Urinary bladder (tissue), 4 donors: ENCODE results near the gene HIRIP3. TPM values are rescaled to one million over a fixed set of nuclear protein-coding genes. Genes with fewer than 3 reads are reported as not detected.

Source experiments
- DNase-seq: peaks from one replicate; pipeline ENCODE4 v3.0.0-alpha.2; 2015; ENCODE audit errors: extremely low spot score
- H3K27ac ChIP-seq: one replicate; pipeline ENCODE4 v1.5.1; 2013; ENCODE audit warnings: low read depth, mild to moderate bottlenecking, moderate library complexity
- H3K36me3 ChIP-seq: one replicate; pipeline ENCODE4 v1.6.1; 2013; ENCODE audit warnings: mild to moderate bottlenecking, moderate library complexity; ENCODE audit not compliant: insufficient read depth
- H3K4me1 ChIP-seq: one replicate; pipeline ENCODE4 v1.6.1; 2013; ENCODE audit warnings: mild to moderate bottlenecking, moderate library complexity; ENCODE audit not compliant: insufficient read depth
- H3K4me3 ChIP-seq: one replicate; pipeline ENCODE4 v1.5.1; 2013; ENCODE audit warnings: low read depth, low read length
- WGBS: extraction: QIAGEN DNeasy Blood & Tissue Kit; methylation state at CpG from one replicate; pipeline ENCODE4 v1.1.7; 2013; 5-methylcytosine and 5-hydroxymethylcytosine counted together
- polyA plus RNA-seq: library from polyadenylated mRNA; stranded (reverse); fragments of 200-250 nt; gene quantifications from one replicate; pipeline ENCODE4 v1.2.3, GENCODE V29; 2013
- total RNA-seq: library from RNA; depleted of rRNA; stranded (reverse); fragments of >200 nt; gene quantifications from one replicate; pipeline ENCODE4 v1.2.3, GENCODE V29; 2014
- donor health status: healthy with polysubstance abuse.
- donor health status: healthy.

HIRIP3 gene
- total and polyA plus RNA-seq, 2 donors, result 8.4 to 27.2 TPM

DNA sequence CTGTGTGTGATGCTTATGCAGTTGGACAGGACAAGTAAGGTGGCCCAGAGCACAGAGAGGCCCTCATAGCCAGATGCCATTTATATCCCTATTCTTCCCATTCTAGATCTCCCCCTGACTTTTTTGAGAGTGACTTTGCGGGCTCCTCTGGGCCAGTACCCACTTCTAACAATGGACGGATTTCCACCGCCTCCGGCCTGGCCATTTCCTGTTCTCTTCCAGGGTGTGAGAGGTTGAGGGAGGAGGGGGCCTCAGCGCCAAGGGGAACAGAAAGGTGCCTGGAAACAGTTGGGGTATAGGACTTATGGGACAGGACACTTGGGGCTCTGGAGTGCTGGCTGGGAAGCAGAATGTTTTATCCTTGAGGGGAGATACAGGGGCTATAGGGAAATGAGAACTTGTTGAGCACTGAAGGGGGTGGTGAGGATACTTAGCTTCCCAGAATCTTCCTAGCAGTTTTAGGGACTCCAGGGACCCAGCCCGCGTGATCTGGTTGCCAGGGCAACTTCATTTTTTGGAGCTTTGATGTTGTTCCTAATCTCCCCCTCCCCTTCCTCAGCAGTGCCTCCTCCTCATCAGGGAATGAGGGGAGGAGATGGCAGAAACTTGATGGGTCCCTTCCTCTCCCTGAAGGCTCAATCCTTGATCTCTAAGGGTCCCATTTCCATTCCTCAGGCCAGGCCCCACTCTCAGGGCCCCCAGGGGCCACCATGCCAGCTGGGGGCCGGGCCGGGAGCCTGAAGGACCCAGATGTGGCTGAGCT, 18.2 kb downstream of the HIRIP3 start:
- WGBS, result 78% methylated on average over 9 of the region's 9 CpGs
- Histone ChIP-seq H3K36me3 (peaks cover 2% of the 10 kb centered on the region), H3K4me1 (peaks cover 2% of the 10 kb centered on the region), H3K27ac (no peak overlapping the region), H3K4me3 (no peak overlapping the region)
- DNase-seq, result no peak

DNA sequence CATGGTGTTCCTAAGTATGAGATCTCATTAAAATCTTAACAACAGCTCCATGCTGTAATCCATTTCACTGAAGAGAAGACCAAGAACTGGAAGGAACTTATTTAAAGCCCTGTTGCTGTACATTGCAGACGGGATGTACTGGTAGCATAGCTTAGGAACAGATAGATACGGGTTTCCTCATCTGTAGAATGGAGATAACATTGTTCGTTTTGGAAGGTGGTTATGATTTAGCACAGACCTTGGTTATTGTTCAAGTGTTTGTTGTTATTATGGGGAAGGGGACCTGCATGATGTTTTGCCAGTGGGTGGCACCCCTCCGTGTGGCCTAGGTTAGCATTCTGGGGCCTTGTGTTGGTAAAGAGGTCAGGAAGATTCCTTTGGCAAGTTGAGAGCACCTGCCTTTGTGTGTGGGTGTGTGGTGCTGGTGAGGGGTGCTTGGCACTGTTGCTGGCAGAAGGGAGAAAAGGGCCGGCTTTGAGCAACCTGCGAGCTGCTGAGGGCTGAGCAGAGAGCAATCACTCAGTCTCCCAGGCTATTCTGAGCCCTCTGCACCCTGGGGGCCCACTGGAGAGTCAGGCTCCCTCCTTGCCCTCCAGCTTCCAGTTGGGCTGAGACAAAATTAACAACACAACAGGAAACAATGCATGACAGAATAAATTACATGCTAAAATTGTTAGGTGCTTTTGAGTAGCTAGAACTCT, 19.5 kb downstream of the HIRIP3 start:
- WGBS, result 23% methylated on average over 6 of the region's 6 CpGs
- DNase-seq, result no peak
- H3K4me3 ChIP-seq, result no peak overlapping the region
- peaks cover 2% of the 10 kb centered on the region for H3K4me1 ChIP-seq
- H3K36me3 ChIP-seq, result no peaks in the 10 kb centered on the region
- no peak overlapping the region for H3K27ac ChIP-seq

DNA sequence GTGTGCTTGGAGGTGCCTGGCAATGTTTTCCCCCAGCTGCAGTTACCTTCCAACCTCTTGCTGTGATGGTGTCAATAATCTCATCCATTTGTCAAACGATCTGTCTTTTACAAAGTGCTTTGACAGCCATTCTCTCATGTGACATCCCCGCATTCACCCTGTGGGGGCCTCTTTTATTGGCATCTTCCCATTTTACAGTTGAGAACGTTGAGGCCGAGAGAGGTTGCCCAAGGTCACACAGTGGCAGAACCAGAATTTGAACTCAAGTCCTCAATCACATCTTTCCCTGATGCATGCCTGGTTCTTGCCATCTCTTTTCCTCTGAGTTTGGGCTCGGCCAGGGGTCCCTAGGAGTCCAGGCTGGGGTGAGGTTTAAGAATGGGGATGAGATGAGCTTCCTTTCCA, 20.3 kb downstream of the HIRIP3 start:
- H3K4me3 ChIP-seq, result peak overlapping the region; percentile 68
- H3K4me1 ChIP-seq, result peaks cover 2% of the 10 kb centered on the region
- no peaks in the 10 kb centered on the region for H3K36me3 ChIP-seq
- H3K27ac ChIP-seq, result no peak overlapping the region
- 55% methylated on average over 5 of the region's 5 CpGs for WGBS
- DNase-seq, result no peak

DNA sequence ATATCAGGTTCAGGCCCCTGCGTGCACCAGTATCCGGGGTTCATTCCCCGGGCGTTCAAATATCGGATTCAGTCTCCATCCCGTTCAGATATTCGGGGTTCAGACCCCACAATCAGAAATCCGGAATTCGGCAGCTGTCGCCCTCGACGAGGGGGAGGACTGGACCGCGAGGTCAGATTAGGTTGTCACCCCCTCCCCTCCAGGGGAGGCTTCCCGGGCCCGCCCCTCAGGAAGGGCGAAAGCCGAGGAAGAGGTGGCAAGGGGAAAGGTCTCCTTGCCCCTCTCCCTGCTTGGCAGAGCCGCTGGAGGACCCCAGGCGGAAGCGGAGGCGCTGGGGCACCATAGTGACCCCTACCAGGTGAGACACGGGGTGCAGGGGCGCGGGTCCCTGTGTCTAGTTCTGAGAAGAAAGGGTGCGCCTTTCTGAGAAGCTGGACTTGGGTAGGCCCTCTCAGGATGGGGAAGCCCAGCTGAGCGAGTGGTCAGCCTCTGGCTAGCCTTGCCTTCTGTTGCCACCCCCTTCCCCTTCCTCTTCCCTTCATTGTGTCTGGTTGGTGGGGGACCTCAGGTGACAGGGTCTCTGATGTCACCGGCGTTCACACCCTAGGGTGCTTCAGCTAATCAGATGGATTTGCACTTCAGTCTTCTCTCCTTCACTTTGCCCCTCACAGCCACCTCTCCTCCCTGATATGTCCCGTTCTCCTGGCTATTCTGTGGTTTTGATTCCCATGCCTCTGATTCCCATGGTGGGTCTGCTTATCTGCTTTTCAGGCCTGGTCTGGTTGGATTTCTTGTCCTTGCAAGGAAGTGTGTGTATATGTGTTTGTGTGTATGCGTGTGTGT, 20.9 kb downstream of the HIRIP3 start:
- Histone ChIP-seq H3K36me3 (peaks cover 1% of the 10 kb centered on the region), H3K4me3 (peak overlapping the region; percentile 68), H3K27ac (peak overlapping the region; percentile 68), H3K4me1 (peaks cover 2% of the 10 kb centered on the region)
- no peak for DNase-seq
- WGBS, result 2% methylated on average over 31 of the region's 31 CpGs

DNA sequence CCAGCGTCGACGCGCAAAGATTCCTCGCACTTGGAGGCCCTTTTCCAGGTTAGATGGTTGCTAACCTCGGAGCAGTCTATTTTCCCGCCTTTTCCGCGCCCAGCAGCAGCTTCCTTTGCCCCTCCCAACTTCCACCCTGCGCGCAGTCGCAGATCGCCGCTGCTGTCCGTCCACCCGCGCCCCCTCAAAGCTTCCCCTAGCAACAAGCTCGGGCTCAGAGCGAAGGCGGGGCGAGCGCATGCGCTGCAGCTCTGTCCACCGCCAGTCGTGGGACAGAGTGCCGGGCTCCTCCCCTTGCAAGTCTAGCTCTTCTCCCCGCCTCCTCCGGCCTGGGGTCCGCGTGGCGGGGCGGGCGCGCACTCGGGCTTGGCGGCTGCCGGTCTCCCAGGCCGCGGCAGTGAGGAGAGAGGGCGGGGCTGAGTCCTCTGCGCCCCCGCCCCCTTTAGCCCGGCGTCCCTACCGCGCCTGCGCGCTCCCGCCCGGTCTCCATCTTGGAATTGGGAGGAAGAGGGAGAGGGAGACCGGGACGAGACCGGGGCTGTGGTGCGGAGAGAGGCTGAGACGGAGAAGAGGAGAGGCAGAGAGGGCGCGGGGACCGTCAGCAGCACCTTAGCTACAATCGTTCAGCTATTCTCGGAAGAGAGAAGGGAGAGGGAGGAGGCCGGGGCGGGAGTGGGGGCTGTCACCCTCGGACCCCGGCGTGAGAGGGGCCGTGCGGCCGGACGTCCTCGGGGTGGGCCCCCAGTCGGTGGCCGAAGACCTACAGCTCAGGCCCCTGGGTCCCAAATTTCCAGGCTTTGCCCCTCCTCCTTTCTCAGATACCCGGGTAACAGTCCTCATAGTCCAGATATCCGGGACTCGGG, 21.8 kb downstream of the HIRIP3 start, which contains the start of gene TAOK2:
TSS of gene TAOK2 (plus strand) at position 485 of the 863 bp plus-strand sequence. CDS start 3,905 bp downstream, outside the sequence.
- WGBS, result 2% methylated on average over 75 of the region's 75 CpGs
- peak within 1 kb of the TSS; percentile 68 for H3K27ac ChIP-seq
- peaks cover 2% of the 10 kb centered on the region for H3K4me1 ChIP-seq
- peak; percentile 93 for DNase-seq
- peak within 1 kb of the TSS; percentile 68 for H3K4me3 ChIP-seq
- H3K36me3 ChIP-seq, result peaks cover 1% of the 10 kb centered on the region

DNA sequence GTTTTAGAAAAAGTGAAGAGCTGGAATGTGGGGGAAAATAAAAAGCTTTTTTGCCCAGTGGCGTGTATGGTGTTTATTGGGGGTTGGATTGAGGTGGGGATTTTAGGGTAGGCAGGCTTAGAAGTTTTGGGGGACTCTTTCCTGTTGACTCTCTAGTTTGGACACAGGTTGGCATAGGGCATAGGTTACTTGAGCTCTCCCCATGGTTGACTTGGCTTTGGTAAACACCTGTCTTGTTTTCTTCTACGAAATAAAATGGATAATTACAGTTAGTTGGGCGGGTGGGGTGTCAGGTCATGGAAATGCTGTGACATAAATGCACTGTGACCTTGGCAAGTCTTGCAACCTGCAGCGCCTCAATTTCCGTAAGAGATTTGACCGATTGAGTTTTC, 22.4 kb downstream of the HIRIP3 start:
- DNase-seq, result no peak
- 62% methylated on average over 6 of the region's 6 CpGs for WGBS
- H3K27ac ChIP-seq, result no peak overlapping the region
- H3K4me3 ChIP-seq, result no peak overlapping the region
- H3K36me3 ChIP-seq, result peaks cover 1% of the 10 kb centered on the region
- peaks cover 2% of the 10 kb centered on the region for H3K4me1 ChIP-seq

DNA sequence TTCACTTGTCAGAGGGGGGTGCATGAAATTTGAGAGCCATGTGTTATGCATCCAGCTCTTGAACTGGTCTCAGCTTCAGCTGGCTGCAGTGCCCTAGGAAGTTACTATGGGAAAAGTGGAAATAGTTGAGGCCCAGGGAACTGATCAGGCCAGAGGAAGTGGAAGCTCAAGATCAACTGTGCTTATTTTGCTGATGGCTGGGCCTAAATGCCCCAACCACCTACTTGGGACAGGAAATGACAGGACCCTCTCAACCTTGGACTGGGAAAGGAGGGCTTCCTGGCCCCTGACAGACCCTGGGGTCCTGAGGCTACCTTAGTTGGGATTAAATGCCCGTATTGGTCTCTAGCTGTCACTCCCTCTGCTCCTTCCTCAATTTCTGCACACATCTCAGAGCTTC, 22.9 kb downstream of the HIRIP3 start:
- H3K4me1 ChIP-seq, result peaks cover 2% of the 10 kb centered on the region
- H3K36me3 ChIP-seq, result peaks cover 1% of the 10 kb centered on the region
- H3K4me3 ChIP-seq, result no peak overlapping the region
- H3K27ac ChIP-seq, result no peak overlapping the region
- DNase-seq, result no peak
- WGBS, result 95% methylated on average over 1 of the region's 1 CpG

DNA sequence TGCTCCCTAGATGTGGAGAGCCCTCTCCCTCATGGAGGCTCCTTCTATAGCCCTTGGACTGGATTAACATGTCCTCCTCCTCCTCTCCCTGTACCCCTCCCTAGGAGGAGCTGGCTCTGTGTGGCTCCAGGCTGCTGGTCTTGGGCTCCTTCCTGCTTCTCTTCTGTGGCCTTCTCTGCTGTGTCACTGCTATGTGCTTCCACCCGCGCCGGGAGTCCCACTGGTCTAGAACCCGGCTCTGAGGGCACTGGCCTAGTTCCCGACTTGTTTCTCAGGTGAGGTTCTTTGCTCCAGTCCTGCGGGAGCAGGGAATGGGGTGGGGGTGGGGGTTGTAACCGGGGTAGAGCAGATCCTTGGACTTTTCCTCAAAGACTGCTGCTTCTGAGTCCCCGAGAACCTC, 24.1 kb downstream of the HIRIP3 start:
- Histone ChIP-seq H3K36me3 (peaks cover 1% of the 10 kb centered on the region), H3K4me1 (peaks cover 2% of the 10 kb centered on the region), H3K4me3 (no peak overlapping the region), H3K27ac (no peak overlapping the region)
- no peak for DNase-seq
- 93% methylated on average over 8 of the region's 8 CpGs for WGBS

DNA sequence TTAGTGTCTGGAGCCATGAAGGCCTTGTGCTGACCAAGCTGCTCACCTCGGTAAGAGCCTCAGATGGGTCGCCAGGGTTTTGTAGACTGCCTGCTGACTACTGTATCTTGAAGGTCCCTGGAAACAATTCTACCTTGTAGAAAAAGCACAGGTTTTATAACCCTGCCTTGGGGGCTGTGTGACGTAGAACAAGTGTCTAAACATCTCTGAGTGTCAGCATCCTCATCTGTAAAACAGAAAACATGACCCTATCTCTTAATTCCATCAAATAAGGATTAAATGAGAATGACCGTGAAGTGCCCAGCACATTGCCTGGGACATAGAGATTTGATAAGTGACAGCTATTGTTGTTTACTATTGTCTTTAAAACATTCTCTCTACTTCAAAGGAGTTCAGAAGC, 27.2 kb downstream of the HIRIP3 start:
- H3K36me3 ChIP-seq, result peaks cover 1% of the 10 kb centered on the region
- no peak overlapping the region for H3K4me3 ChIP-seq
- 91% methylated on average over 4 of the region's 4 CpGs for WGBS
- H3K27ac ChIP-seq, result no peak overlapping the region
- H3K4me1 ChIP-seq, result no peaks in the 10 kb centered on the region
- no peak for DNase-seq

DNA sequence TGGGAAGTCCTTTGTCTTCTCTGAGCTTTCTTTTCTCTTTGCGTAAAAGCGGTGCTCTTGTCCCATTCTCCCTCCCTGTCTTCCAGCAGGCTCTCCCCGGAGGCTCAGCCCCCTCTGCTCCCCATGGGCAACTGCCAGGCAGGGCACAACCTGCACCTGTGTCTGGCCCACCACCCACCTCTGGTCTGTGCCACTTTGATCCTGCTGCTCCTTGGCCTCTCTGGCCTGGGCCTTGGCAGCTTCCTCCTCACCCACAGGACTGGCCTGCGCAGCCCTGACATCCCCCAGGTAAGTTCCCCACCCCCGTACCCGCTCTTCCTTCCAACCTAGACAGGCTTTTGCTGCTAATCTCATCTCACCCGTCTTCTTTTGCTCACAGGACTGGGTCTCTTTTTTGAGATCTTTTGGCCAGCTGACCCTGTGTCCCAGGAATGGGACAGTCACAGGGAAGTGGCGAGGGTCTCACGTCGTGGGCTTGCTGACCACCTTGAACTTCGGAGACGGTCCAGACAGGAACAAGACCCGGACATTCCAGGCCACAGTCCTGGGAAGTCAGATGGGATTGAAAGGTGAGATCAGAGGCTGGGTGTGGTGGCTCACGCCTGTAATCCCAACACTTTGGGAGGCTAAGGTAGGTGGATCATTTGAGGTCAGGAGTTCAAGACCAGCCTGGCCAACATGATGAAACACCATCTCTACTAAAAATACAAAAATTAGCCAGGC, 32.2 kb downstream of the HIRIP3 start:
- H3K4me1 ChIP-seq, result no peaks in the 10 kb centered on the region
- no peak for DNase-seq
- 82% methylated on average over 14 of the region's 14 CpGs for WGBS

DNA sequence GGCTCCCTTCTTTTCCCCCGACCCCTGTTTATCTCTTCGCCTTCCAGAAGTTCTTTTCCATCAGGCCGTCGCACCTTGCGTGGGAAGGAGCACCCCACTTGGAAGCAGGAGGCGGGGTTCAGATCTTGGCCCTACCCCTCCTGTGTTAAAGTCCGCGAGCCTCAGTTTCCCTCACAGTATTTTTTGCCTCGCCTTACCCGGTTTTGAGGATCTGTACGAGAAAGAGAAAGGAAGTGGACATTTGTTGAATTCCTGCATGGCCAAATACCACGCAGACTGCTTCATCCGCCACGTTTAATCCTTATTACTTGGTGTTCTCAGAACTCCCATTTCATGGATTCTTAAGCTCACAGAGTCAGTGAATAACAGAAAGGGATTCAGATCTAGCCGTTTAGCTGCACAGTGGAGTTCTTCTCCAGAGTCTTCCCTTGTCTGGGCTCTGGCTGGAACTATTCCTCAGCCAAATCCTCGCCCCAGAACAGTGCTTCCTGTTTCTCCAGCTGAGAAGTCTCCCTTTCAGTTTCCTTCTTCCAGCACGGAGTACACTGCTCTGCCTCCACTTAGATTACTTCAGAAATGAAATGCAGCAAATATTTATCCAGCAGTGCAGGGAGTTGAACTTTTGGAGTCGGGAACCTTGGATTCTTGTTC, 32.9 kb downstream of the HIRIP3 start:
- no peaks in the 10 kb centered on the region for H3K4me1 ChIP-seq
- peak overlapping the region; percentile 57 for H3K4me3 ChIP-seq
- H3K27ac ChIP-seq, result peak overlapping the region; percentile 77
- no peak for DNase-seq
- H3K36me3 ChIP-seq, result no peaks in the 10 kb centered on the region
- WGBS, result 3% methylated on average over 18 of the region's 18 CpGs

More for the DNA sequence above, 32.2 kb downstream of the HIRIP3 start:
- H3K27ac ChIP-seq, result peak overlapping the region; percentile 77
- H3K36me3 ChIP-seq, result no peaks in the 10 kb centered on the region
- H3K4me3 ChIP-seq, result peak overlapping the region; percentile 57
